K562 (cell line): ENCODE results near the gene NOA1.
"Not testable (repeated sequence)": the region's sequence is repeated elsewhere in the genome, so short reads cannot be mapped to it uniquely, and the experiment has no call there.

Experiments used
- KDM5B ChIP-seq: fragments of 200-600 bp; sonication (generic); IDR thresholded peaks from 2 replicates; pipeline ENCODE4 v1.6.1; 2012; ENCODE audit warnings: low read depth, mild to moderate bottlenecking, moderate library complexity, low read length, control low read depth, inconsistent platforms; ENCODE audit not compliant: insufficient replicate concordance
- POLR2A ChIP-seq: fragments of 450-650 bp; conservative IDR thresholded peaks from 2 replicates; pipeline ENCODE4 v1.6.1; 2016
- SMAD3 ChIP-seq: fragments of 450-650 bp; formaldehyde crosslinking; conservative IDR thresholded peaks from 2 replicates; pipeline ENCODE4 v1.4.0; 2020; ENCODE audit warnings: mild to moderate bottlenecking

DNA sequence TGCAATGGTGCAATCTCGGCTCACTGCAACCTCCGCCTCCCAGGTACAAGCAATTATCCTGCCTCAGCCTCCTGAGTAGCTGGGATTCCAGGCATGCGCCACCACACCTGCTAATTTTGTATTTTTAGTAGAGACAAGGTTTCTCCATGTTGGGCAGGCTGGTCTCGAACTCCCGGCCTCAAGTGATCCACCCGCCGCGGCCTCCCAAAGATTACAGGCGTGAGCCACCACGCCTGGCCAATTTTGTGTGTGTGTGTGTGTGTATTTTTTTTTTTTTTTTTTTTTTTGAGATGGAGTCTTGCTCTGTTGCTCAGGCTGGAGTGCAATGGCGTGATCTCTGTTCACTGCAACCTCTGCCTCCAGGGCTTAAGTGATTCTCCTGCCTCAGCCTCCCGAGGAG is 62.4 kb downstream of the NOA1 start:
- TF ChIP-seq POLR2A, SMAD3, KDM5B: not testable (repeated sequence)
